Mesenchymal stem cell (in vitro differentiated cells and primary cell): Measurements from ENCODE around the gene BCL2L14. TPM values are rescaled to one million over a fixed set of nuclear protein-coding genes. Genes with fewer than 3 reads are reported as not detected.
A peak's percentile ranks its signal among the peaks of the same experiment; 100 is the strongest.

Source experiments
- DNase-seq: peaks from one replicate; pipeline ENCODE4 v3.0.0-alpha.2; 2013
- H2AFZ ChIP-seq: one replicate; pipeline ENCODE4 v1.6.1; 2013; ENCODE audit warnings: low read depth, mild to moderate bottlenecking, control low read depth, inconsistent platforms, low read length, moderate library complexity
- H2AK5ac ChIP-seq: 2 replicates; pipeline ENCODE4 v1.6.1; 2013; ENCODE audit warnings: low read length, moderate library complexity, mild to moderate bottlenecking, inconsistent platforms; ENCODE audit not compliant: severe bottlenecking
- H2BK120ac ChIP-seq: one replicate; pipeline ENCODE4 v1.6.1; 2013; ENCODE audit warnings: low read depth, mild to moderate bottlenecking, inconsistent platforms, low read length, moderate library complexity
- H2BK12ac ChIP-seq, 2 experiments: one replicate each; pipeline ENCODE4 v1.6.1; 2013; ENCODE audit warnings: inconsistent platforms in 2 of 2, low read length in 2 of 2, mild to moderate bottlenecking in 2 of 2, moderate library complexity in 2 of 2, control low read depth in 1 of 2
- H2BK15ac ChIP-seq: one replicate; pipeline ENCODE4 v1.6.1; 2013; ENCODE audit warnings: mild to moderate bottlenecking, low read depth, inconsistent platforms; ENCODE audit not compliant: poor library complexity, severe bottlenecking
- H2BK5ac ChIP-seq: 2 replicates; pipeline ENCODE4 v1.6.1; 2013; ENCODE audit warnings: low read depth, mild to moderate bottlenecking, low read length, control low read depth, inconsistent platforms; ENCODE audit not compliant: poor library complexity, severe bottlenecking
- H3K14ac ChIP-seq, 2 experiments: one replicate each; pipeline ENCODE4 v1.6.1; 2013; ENCODE audit warnings: inconsistent platforms in 2 of 2, low read length in 2 of 2, control low read depth in 1 of 2, mild to moderate bottlenecking in 1 of 2, moderate library complexity in 1 of 2
- H3K18ac ChIP-seq, 2 experiments: one replicate each; pipeline ENCODE4 v1.6.1; 2013; ENCODE audit warnings: inconsistent platforms in 2 of 2, low read length in 2 of 2, control low read depth in 1 of 2, low read depth in 1 of 2, mild to moderate bottlenecking in 1 of 2
- H3K23ac ChIP-seq, 2 experiments: one replicate each; pipeline ENCODE4 v1.6.1; 2013; ENCODE audit warnings: inconsistent platforms in 2 of 2, low read length in 2 of 2, mild to moderate bottlenecking in 2 of 2, moderate library complexity in 2 of 2, control low read depth in 1 of 2
- H3K27ac ChIP-seq: 2 replicates; pipeline ENCODE4 v1.5.1; 2013; ENCODE audit warnings: mild to moderate bottlenecking, moderate library complexity, low read length, control low read depth, inconsistent platforms; ENCODE audit not compliant: poor library complexity, severe bottlenecking
- H3K27me3 ChIP-seq, 2 experiments: 2 replicates each; pipeline versions ENCODE4 v1.6.1 to v1.7.0; 2013; ENCODE audit warnings: low read length in 2 of 2, mild to moderate bottlenecking in 2 of 2, moderate library complexity in 2 of 2, control low read depth in 1 of 2, inconsistent platforms in 1 of 2; ENCODE audit not compliant: control insufficient read depth in 1 of 2, insufficient read depth in 1 of 2
- H3K36me3 ChIP-seq, 2 experiments: 2 replicates each; pipeline versions ENCODE4 v1.6.1 to v1.7.0; 2013; ENCODE audit warnings: low read length in 2 of 2, control low read depth in 1 of 2, inconsistent platforms in 1 of 2, low read depth in 1 of 2, mild to moderate bottlenecking in 1 of 2; ENCODE audit not compliant: insufficient read depth in 2 of 2, control insufficient read depth in 1 of 2
- H3K4ac ChIP-seq, 2 experiments: one replicate each; pipeline ENCODE4 v1.6.1; 2013; ENCODE audit warnings: inconsistent platforms in 2 of 2, low read length in 2 of 2, mild to moderate bottlenecking in 2 of 2, moderate library complexity in 2 of 2, control low read depth in 1 of 2, low read depth in 1 of 2
- H3K4me1 ChIP-seq: 2 replicates; pipeline ENCODE4 v1.6.1; 2013; ENCODE audit warnings: low read depth, low read length, control low read depth; ENCODE audit not compliant: control insufficient read depth, insufficient read depth
- H3K4me2 ChIP-seq: 2 replicates; pipeline ENCODE4 v1.6.1; 2013; ENCODE audit warnings: low read length, mild to moderate bottlenecking, inconsistent platforms; ENCODE audit not compliant: poor library complexity, severe bottlenecking
- H3K4me3 ChIP-seq, 2 experiments: 2 replicates each; pipeline versions ENCODE4 v1.5.1 to v1.7.0; 2013; ENCODE audit warnings: low read length in 2 of 2, mild to moderate bottlenecking in 2 of 2, control low read depth in 1 of 2, low read depth in 1 of 2; ENCODE audit not compliant: insufficient read depth in 1 of 2
- H3K79me1 ChIP-seq: replicated peaks from 2 replicates; pipeline ENCODE4 v1.6.1; 2013; ENCODE audit warnings: mild to moderate bottlenecking, control low read depth, low read length, inconsistent platforms; ENCODE audit not compliant: poor library complexity, severe bottlenecking
- H3K9ac ChIP-seq: 2 replicates; pipeline ENCODE4 v1.7.0; 2013; ENCODE audit warnings: mild to moderate bottlenecking, low read length, moderate library complexity
- H3K9me3 ChIP-seq: 2 replicates; pipeline ENCODE4 v1.7.0; 2013; ENCODE audit warnings: mild to moderate bottlenecking, low read length; ENCODE audit not compliant: control insufficient read depth
- H4K8ac ChIP-seq: one replicate; pipeline ENCODE4 v1.6.1; 2013; ENCODE audit warnings: inconsistent platforms, mild to moderate bottlenecking, low read length, moderate library complexity
- H4K91ac ChIP-seq: one replicate; pipeline ENCODE4 v1.6.1; 2013; ENCODE audit warnings: mild to moderate bottlenecking, low read length, inconsistent platforms
- WGBS: methylation state at CpG from one replicate; pipeline ENCODE4 v1.1.7; 2013; ENCODE audit warnings: mixed read lengths; 5-methylcytosine and 5-hydroxymethylcytosine counted together
- polyA plus RNA-seq, 2 experiments: library from polyadenylated mRNA; stranded (reverse); fragments of 200-250 nt; gene quantifications; one replicate each; pipeline ENCODE4 v1.2.3, GENCODE V29; 2013

The BCL2L14 gene, protein sequence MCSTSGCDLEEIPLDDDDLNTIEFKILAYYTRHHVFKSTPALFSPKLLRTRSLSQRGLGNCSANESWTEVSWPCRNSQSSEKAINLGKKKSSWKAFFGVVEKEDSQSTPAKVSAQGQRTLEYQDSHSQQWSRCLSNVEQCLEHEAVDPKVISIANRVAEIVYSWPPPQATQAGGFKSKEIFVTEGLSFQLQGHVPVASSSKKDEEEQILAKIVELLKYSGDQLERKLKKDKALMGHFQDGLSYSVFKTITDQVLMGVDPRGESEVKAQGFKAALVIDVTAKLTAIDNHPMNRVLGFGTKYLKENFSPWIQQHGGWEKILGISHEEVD
- polyA plus RNA-seq (2013, experiment 1 of 2), result 0.06 TPM
- 0.03 TPM for polyA plus RNA-seq (2013, experiment 2 of 2)

DNA sequence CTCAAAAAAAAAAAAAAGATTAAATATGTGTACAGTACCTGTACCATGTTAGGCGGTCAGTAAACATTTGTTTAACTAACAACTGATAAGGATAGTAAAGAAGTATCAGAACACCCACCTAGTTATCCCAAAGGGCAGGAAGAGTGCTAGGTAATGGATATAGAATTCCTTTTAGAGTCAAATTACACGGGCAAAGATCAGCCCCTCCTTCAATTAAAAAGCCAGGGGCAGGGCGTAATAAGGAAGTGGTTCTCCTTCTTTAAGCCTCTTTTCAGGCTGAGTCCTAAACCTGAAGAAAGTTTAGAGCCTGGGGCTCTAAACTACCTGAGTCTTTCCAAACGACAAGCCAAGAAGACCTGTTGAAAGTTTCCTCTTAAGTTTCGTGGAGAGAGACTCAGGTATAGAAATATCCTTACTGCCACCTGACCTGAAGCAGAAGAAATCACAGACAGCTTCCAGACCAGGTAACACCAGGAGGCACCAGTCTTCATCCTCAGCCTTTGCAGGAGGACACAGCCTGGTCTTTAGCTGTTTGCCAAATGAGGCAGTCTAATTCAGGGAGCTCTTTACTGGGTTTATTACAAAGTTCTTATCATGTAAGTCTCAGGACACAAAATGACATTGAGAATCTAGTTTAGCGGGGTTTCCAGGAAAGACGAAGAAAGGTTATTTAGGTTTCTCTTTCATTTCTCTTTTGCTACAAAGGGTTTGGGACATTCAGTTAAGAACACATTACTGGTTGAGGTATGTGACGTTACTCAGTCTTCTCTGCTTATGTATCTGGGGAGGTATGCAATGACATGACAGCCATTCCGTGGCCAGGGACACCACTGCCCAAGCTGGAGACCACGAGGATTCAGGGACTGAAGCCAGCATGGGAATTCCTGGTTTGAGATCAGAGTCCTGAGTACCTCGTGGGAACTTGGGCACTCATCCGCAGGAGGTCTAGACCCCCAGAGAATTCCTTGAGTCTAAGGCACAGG lies at the start of gene BCL2L14:
BCL2L14 (plus strand) TSS at position 266 of the 983 bp plus-strand sequence. CDS start 8,367 bp downstream, outside the sequence.
- Histone ChIP-seq H3K27ac (no peak within 1 kb of the TSS), H2BK120ac (no peak within 1 kb of the TSS), H3K4me3 (no peak within 1 kb of the TSS), H3K14ac (no peak within 1 kb of the TSS), H3K4me2 (no peak within 1 kb of the TSS), H3K18ac (no peak within 1 kb of the TSS), H3K36me3 (no peaks in the 10 kb centered on the region), H3K23ac (no peak within 1 kb of the TSS), H3K9me3 (no peaks in the 10 kb centered on the region), H3K79me1 (no peaks in the 10 kb centered on the region), H2BK5ac (no peak within 1 kb of the TSS), H2BK12ac (no peak within 1 kb of the TSS), H3K4ac (no peak within 1 kb of the TSS), H2AFZ (no peak within 1 kb of the TSS), H2AK5ac (no peak within 1 kb of the TSS), H2BK15ac (no peak within 1 kb of the TSS), H3K27me3 (peaks cover 18 to 42% of the 10 kb centered on the region in 2 experiments), H3K9ac (no peak within 1 kb of the TSS), H4K91ac (no peak within 1 kb of the TSS), H4K8ac (no peak within 1 kb of the TSS), H3K4me1 (no peaks in the 10 kb centered on the region)
- peak; percentile 19 for DNase-seq
- WGBS, result 71% methylated on average over 11 of the region's 12 CpGs

DNA sequence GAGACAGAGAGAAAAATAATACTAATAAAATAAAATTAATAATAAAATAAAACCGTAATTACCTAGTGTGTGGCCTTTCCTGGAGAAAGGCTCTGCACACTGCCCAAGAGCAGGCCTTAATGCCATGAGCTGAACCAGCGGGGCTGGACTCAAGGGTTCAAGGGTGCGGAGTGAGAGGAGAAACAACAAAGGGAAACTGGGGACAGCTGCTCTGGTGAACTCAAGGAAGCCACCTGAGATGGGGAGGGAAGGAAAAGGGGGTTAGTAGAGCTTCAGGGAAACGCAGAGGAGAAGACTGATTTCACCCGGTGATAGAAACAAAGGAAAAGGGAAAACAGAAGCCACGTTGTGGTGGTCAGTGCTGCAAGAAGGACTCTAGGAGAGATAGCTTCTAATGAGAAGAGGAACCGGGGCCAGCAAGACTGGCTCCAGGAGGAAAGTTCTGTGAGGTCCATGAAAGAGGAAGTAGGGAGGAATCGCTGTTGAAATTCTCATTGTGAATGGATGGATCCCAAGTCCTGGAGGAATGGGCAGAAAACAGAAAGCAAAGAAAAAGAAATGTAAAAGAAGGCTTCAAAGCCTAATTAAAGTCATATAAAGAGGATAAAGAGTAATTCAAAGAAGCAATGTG lies 48.3 kb upstream of the BCL2L14 start:
- Histone ChIP-seq H3K4me1 (no peaks in the 10 kb centered on the region), H3K4me2 (no peak overlapping the region), H3K9ac (no peak overlapping the region), H2AK5ac (no peak overlapping the region), H2BK5ac (no peak overlapping the region), H3K27ac (no peak overlapping the region), H4K91ac (no peak overlapping the region), H2BK12ac (no peak overlapping the region), H2AFZ (no peak overlapping the region), H3K18ac (no peak overlapping the region), H3K27me3 (peaks cover 0 to 10% of the 10 kb centered on the region in 2 experiments), H2BK15ac (no peak overlapping the region), H3K36me3 (no peaks in the 10 kb centered on the region), H3K4ac (no peak overlapping the region), H4K8ac (no peak overlapping the region), H3K4me3 (no peak overlapping the region), H3K14ac (no peak overlapping the region), H3K9me3 (no peaks in the 10 kb centered on the region), H2BK120ac (no peak overlapping the region), H3K23ac (no peak overlapping the region), H3K79me1 (no peaks in the 10 kb centered on the region)
- DNase-seq, result no peak
- 94% methylated on average over 8 of the region's 8 CpGs for WGBS

DNA sequence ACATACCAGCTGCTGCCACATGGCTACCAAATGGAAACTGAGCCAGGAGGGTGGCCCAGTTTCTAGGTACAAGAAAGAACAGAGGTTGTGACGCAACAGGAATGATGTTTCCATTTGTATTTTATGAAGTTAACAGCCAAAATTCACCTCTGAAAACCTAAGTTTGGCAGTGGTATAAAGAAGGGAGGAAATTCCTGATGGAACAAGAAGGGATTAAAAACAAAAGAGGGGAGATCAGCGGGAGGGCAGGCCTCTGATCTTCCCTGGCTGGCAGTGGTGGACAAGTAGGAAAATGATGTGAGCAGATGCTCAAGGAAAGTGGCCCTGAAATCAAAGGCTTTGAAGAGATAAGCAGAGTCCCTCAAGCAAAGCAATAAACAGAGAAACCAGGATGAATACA lies 47.3 kb upstream of the BCL2L14 start:
- no peak overlapping the region for H2BK120ac ChIP-seq
- 100% methylated on average over 1 of the region's 2 CpGs for WGBS
- DNase-seq, result no peak
- no peak overlapping the region for H2AK5ac ChIP-seq
- no peaks in the 10 kb centered on the region for H3K36me3 ChIP-seq
- no peak overlapping the region for H2BK5ac ChIP-seq
- no peak overlapping the region for H3K4me3 ChIP-seq
- H3K18ac ChIP-seq, result no peak overlapping the region
- no peaks in the 10 kb centered on the region for H3K9me3 ChIP-seq
- no peak overlapping the region for H3K4me2 ChIP-seq
- H4K91ac ChIP-seq, result no peak overlapping the region
- H3K14ac ChIP-seq, result no peak overlapping the region
- H2BK15ac ChIP-seq, result no peak overlapping the region
- H3K4me1 ChIP-seq, result no peaks in the 10 kb centered on the region
- H3K9ac ChIP-seq, result no peak overlapping the region
- H4K8ac ChIP-seq, result no peak overlapping the region
- H3K27me3 ChIP-seq, result peaks cover 0 to 10% of the 10 kb centered on the region in 2 experiments
- no peak overlapping the region for H3K4ac ChIP-seq
- no peak overlapping the region for H3K27ac ChIP-seq
- H2AFZ ChIP-seq, result no peak overlapping the region
- H3K23ac ChIP-seq, result no peak overlapping the region
- H2BK12ac ChIP-seq, result no peak overlapping the region
- H3K79me1 ChIP-seq, result no peaks in the 10 kb centered on the region
